ENCODE results near the gene TRABD2B.
"Not testable (repeated sequence)": the region's sequence is repeated elsewhere in the genome, so short reads cannot be mapped to it uniquely, and the experiment has no call there.

TRABD2B gene

GRCh38 chr1:47963568-47964358 is 33.4 kb downstream of the TRABD2B start:
- no peak for TF ChIP-seq CTCF (IDR thresholded peaks at IDR 0.05; ENCODE audit: poor library complexity, severe bottlenecking)
- DNase-seq (ENCODE audit: low spot score) = no peak
- H3K36me3 ChIP-seq (ENCODE audit: low read depth) = no peaks in the 10 kb centered on the region
- no peak for ATAC-seq (ENCODE audit: low read depth)
- no peak overlapping the region for H3K27ac ChIP-seq (ENCODE audit: poor library complexity, severe bottlenecking)
- no peaks in the 10 kb centered on the region for H3K27me3 ChIP-seq (ENCODE audit: insufficient read depth, poor library complexity, severe bottlenecking)
- no peak overlapping the region for H3K4me3 ChIP-seq (ENCODE audit: severe bottlenecking)
- H3K9me3 ChIP-seq (ENCODE audit: severe bottlenecking) = no peaks in the 10 kb centered on the region
- no peaks in the 10 kb centered on the region for H3K4me1 ChIP-seq (ENCODE audit: insufficient read depth, poor library complexity, severe bottlenecking)

- TF ChIP-seq CTCF (IDR thresholded peaks at IDR 0.05; ENCODE audit: poor library complexity, severe bottlenecking) = no peak
- ATAC-seq (ENCODE audit: low read depth) (no peak), DNase-seq (ENCODE audit: low spot score) (no peak)
- Histone ChIP-seq H3K36me3 (ENCODE audit: low read depth) (no peaks in the 10 kb centered on the region), H3K4me3 (ENCODE audit: severe bottlenecking) (no peak overlapping the region), H3K9me3 (ENCODE audit: severe bottlenecking) (no peaks in the 10 kb centered on the region), H3K4me1 (ENCODE audit: insufficient read depth, poor library complexity, severe bottlenecking) (no peaks in the 10 kb centered on the region), H3K27me3 (ENCODE audit: insufficient read depth, poor library complexity, severe bottlenecking) (no peaks in the 10 kb centered on the region), H3K27ac (ENCODE audit: poor library complexity, severe bottlenecking) (no peak overlapping the region)
Observed at GRCh38 chr1:47962750-47963492, 34.3 kb downstream of the TRABD2B start.

DNA sequence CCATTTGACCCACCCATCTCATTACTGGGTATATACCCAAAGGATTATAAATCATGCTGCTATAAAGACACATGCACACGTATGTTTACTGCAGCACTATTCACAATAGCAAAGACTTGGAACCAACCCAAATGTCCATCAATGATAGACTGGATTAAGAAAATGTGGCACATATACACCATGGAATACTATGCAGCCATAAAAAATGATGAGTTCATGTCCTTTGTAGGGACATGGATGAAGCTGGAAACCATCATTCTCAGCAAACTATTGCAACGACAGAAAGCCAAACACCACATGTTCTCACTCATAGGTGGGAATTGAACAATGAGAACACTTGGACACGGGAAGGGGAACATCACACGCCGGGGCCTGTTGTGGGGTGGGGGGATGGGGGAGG is 35.4 kb downstream of the TRABD2B start:
- ATAC-seq (ENCODE audit: low read depth); H3K9me3 ChIP-seq (ENCODE audit: severe bottlenecking); H3K27me3 ChIP-seq (ENCODE audit: insufficient read depth, poor library complexity, severe bottlenecking); DNase-seq (ENCODE audit: low spot score); H3K4me1 ChIP-seq (ENCODE audit: insufficient read depth, poor library complexity, severe bottlenecking); H3K4me3 ChIP-seq (ENCODE audit: severe bottlenecking); H3K36me3 ChIP-seq (ENCODE audit: low read depth); H3K27ac ChIP-seq (ENCODE audit: poor library complexity, severe bottlenecking): not testable (repeated sequence)

DNA sequence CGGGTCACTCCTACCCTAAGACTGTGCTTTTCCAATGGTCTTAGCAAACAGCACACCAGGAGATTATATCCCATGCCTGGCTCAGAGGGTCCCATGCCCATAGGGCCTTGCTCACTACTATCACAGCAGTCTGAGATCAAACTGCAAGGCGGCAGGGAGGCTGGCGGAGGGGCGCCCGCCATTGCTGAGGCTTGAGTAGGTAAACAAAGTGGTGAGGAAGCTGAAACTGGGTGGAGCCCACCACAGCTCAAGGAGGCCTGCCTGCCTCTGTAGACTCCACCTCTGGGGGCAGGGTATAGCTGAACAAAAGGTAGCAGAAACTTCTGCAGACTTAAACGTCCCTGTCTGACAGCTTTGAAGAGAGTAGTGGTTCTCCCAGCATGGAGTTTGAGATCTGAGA is 40.7 kb downstream of the TRABD2B start:
- not testable (repeated sequence) for ATAC-seq (ENCODE audit: low read depth)

GRCh38 chr1:47953661-47954060 is 43.5 kb downstream of the TRABD2B start:
- Histone ChIP-seq H3K9me3 (ENCODE audit: severe bottlenecking) (no peaks in the 10 kb centered on the region), H3K27ac (ENCODE audit: poor library complexity, severe bottlenecking) (no peak overlapping the region), H3K4me1 (ENCODE audit: insufficient read depth, poor library complexity, severe bottlenecking) (no peaks in the 10 kb centered on the region), H3K36me3 (ENCODE audit: low read depth) (no peaks in the 10 kb centered on the region), H3K4me3 (ENCODE audit: severe bottlenecking) (no peak overlapping the region), H3K27me3 (ENCODE audit: insufficient read depth, poor library complexity, severe bottlenecking) (no peaks in the 10 kb centered on the region)
- DNase-seq (ENCODE audit: low spot score) = no peak
- ATAC-seq (ENCODE audit: low read depth) = no peak
- no peak for TF ChIP-seq CTCF (IDR thresholded peaks at IDR 0.05; ENCODE audit: poor library complexity, severe bottlenecking)

More for the DNA sequence above, 40.7 kb downstream of the TRABD2B start:
- not testable (repeated sequence) for H3K36me3 ChIP-seq (ENCODE audit: low read depth); DNase-seq (ENCODE audit: low spot score); H3K27me3 ChIP-seq (ENCODE audit: insufficient read depth, poor library complexity, severe bottlenecking); H3K27ac ChIP-seq (ENCODE audit: poor library complexity, severe bottlenecking); H3K9me3 ChIP-seq (ENCODE audit: severe bottlenecking); H3K4me3 ChIP-seq (ENCODE audit: severe bottlenecking); H3K4me1 ChIP-seq (ENCODE audit: insufficient read depth, poor library complexity, severe bottlenecking)

Data from RWPE2 (cell line).